WTC11 (cell line): ENCODE data around the gene IFNA5. TPM values are rescaled to one million over a fixed set of nuclear protein-coding genes. Genes with fewer than 3 reads are reported as not detected.

Experiments
- ATAC-seq: fragments of 200-7000 bp; cut with Tn5 transposase; 2 replicates; pipeline ENCODE4 v1.10.0; 2021; ENCODE audit warnings: mild to moderate bottlenecking, moderate library complexity
- CTCF ChIA-PET: fragments of 300-600 bp; sonication (Branson Sonifier 250); formaldehyde crosslinking; loops from one replicate; lab custom pipeline; 2021; ENCODE audit warnings: antibody characterized with exemption; lab: Charles Lee
- POLR2A ChIA-PET: fragments of 350-600 bp; sonication (Branson Sonifier 250); formaldehyde crosslinking; loops from one replicate; lab custom pipeline; 2021; ENCODE audit warnings: antibody characterized with exemption; lab: Charles Lee
- DNase-seq: peaks from one replicate; pipeline ENCODE4 v3.0.0; 2021; ENCODE audit warnings: low spot score
- H3K27ac Mint-ChIP-seq: 2 replicates; pipeline ENCODE4 v1.8.0; 2021; ENCODE audit warnings: mixed read lengths
- H3K27me3 Mint-ChIP-seq: 2 replicates; pipeline ENCODE4 v1.8.0; 2021; ENCODE audit warnings: low read depth, mild to moderate bottlenecking, moderate library complexity, mixed read lengths
- H3K36me3 Mint-ChIP-seq: 2 replicates; pipeline ENCODE4 v1.8.0; 2021; ENCODE audit warnings: mixed read lengths
- H3K4me1 Mint-ChIP-seq: 2 replicates; pipeline ENCODE4 v1.8.0; 2022; ENCODE audit warnings: mixed read lengths
- H3K4me3 Mint-ChIP-seq: 2 replicates; pipeline ENCODE4 v1.8.0; 2021; ENCODE audit warnings: mild to moderate bottlenecking, moderate library complexity, mixed read lengths
- H3K9me3 Mint-ChIP-seq: 2 replicates; pipeline ENCODE4 v1.8.0; 2021; ENCODE audit warnings: mixed read lengths
- ATF1 ChIP-seq: sonication (generic); formaldehyde crosslinking; IDR thresholded peaks from 2 replicates; pipeline ENCODE4 v1.8.1; 2023; ENCODE audit warnings: mild to moderate bottlenecking, moderate library complexity, missing genetic modification reagents
- CBFB ChIP-seq: sonication (generic); formaldehyde crosslinking; IDR thresholded peaks from 2 replicates; pipeline ENCODE4 v1.8.1; 2022; ENCODE audit warnings: mild to moderate bottlenecking, low read depth, missing genetic modification reagents
- ETV6 ChIP-seq: sonication (generic); formaldehyde crosslinking; IDR thresholded peaks from 2 replicates; pipeline ENCODE4 v1.8.1; 2022; ENCODE audit warnings: mild to moderate bottlenecking, missing genetic modification reagents
- IRF2 ChIP-seq: sonication (generic); formaldehyde crosslinking; IDR thresholded peaks from 2 replicates; pipeline ENCODE4 v1.8.0; 2022; ENCODE audit warnings: low read depth, missing genetic modification reagents, borderline replicate concordance
- NFATC4 ChIP-seq: fragments of 250-450 bp; sonication (Bioruptor Pico); IDR thresholded peaks from 2 replicates; pipeline ENCODE4 v1.9.0; 2021; ENCODE audit warnings: mild to moderate bottlenecking
- NFE2L1 ChIP-seq: sonication (generic); formaldehyde crosslinking; IDR thresholded peaks from 2 replicates; pipeline ENCODE4 v1.8.1; 2023; ENCODE audit warnings: missing genetic modification reagents
- PRRX2 ChIP-seq: fragments of 250-450 bp; sonication (Bioruptor Pico); IDR thresholded peaks from 2 replicates; pipeline ENCODE4 v1.8.0; 2021; ENCODE audit warnings: mild to moderate bottlenecking
- TP53 ChIP-seq: sonication (generic); formaldehyde crosslinking; IDR thresholded peaks from 2 replicates; pipeline ENCODE4 v1.8.1; 2023; ENCODE audit warnings: mild to moderate bottlenecking, missing genetic modification reagents
- ZNF121 ChIP-seq: sonication (generic); formaldehyde crosslinking; IDR thresholded peaks from 2 replicates; pipeline ENCODE4 v1.8.0; 2023; ENCODE audit warnings: missing genetic modification reagents
- ZNF219 ChIP-seq: sonication (generic); formaldehyde crosslinking; IDR thresholded peaks from 2 replicates; pipeline ENCODE4 v1.8.0; 2023; ENCODE audit warnings: missing genetic modification reagents, mild to moderate bottlenecking, borderline replicate concordance
- ZNF423 ChIP-seq: fragments of 250-450 bp; sonication (Bioruptor Pico); IDR thresholded peaks from 2 replicates; pipeline ENCODE4 v2.1.2; 2022; ENCODE audit warnings: mild to moderate bottlenecking, moderate library complexity
- total RNA-seq: library from RNA; stranded (reverse); gene quantifications from 3 replicates; pipeline ENCODE4 v1.2.3, GENCODE V29; 2021
- TF ChIP-seq, protein P1 (sequence below): sonication (generic); formaldehyde crosslinking; IDR thresholded peaks from 2 replicates; pipeline ENCODE4 v1.8.1; 2023; ENCODE audit warnings: mild to moderate bottlenecking, missing genetic modification reagents, moderate library complexity
- TF ChIP-seq, protein P2 (sequence below): fragments of 250-450 bp; sonication (Bioruptor Pico); IDR thresholded peaks from 2 replicates; pipeline ENCODE4 v1.9.0; 2021; ENCODE audit warnings: mild to moderate bottlenecking
- TF ChIP-seq, protein P3 (sequence below): sonication (generic); formaldehyde crosslinking; IDR thresholded peaks from 2 replicates; pipeline ENCODE4 v1.8.1; 2023; ENCODE audit warnings: mild to moderate bottlenecking, missing genetic modification reagents, moderate library complexity
- TF ChIP-seq, protein P4 (sequence below): fragments of 250-450 bp; sonication (Bioruptor Pico); conservative IDR thresholded peaks from 2 replicates; pipeline ENCODE4 v1.9.0; 2021; ENCODE audit warnings: mild to moderate bottlenecking
- TF ChIP-seq, protein P5 (sequence below): fragments of 250-450 bp; sonication (Bioruptor Pico); IDR thresholded peaks from 2 replicates; pipeline ENCODE4 v1.9.0; 2021; ENCODE audit warnings: mild to moderate bottlenecking
- TF ChIP-seq, protein P6 (sequence below): fragments of 250-450 bp; sonication (Bioruptor Pico); IDR thresholded peaks from 2 replicates; pipeline ENCODE4 v1.8.0; 2021; ENCODE audit warnings: mild to moderate bottlenecking
- TF ChIP-seq, protein P7 (sequence below): sonication (generic); formaldehyde crosslinking; IDR thresholded peaks from 2 replicates; pipeline ENCODE4 v1.8.1; 2022; ENCODE audit warnings: mild to moderate bottlenecking, missing genetic modification reagents, moderate library complexity, borderline replicate concordance
- TF ChIP-seq, protein P8 (sequence below): sonication (generic); formaldehyde crosslinking; IDR thresholded peaks from 2 replicates; pipeline ENCODE4 v1.8.0; 2023; ENCODE audit warnings: mild to moderate bottlenecking, missing genetic modification reagents

Gene IFNA5
- total RNA-seq, 1 experiment from 2014 or later, result not detected

DNA sequence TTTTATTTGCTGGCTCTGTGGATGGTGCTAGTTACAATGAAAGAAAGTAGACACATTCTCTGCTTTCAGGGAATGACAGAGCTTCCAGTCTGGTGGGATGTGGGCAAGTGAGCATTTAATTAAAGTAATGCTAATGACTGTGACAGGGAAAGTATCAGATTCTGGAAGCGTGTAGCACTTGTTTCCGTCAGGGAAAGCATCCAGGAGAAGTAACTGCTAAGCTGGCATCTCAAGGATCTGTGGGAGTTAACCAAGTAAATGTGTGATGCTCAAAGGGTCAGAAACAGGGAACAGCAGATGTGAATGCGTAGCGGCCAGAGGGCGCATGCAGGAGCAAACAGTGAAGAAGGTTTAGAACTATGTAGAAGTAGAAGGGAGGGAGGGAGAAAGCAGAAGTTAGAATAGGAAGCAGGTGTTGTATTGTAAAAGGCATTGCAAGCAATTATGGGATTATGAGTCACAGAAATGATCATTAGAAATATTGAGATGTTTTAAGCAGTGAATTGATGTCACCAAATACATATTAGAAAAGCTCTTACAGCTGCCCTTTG, 17.9 kb upstream of the IFNA5 start (continued):
- TF ChIP-seq ZNF121 (CRISPR knock-in tag) (no peak), NFATC4 (CRISPR knock-in tag) (no peak), CBFB (CRISPR knock-in tag) (no peak), NFE2L1 (no peak), ZNF423 (CRISPR knock-in tag) (no peak), TP53 (CRISPR knock-in tag) (no peak)
- TF ChIP-seq, protein P1, sequence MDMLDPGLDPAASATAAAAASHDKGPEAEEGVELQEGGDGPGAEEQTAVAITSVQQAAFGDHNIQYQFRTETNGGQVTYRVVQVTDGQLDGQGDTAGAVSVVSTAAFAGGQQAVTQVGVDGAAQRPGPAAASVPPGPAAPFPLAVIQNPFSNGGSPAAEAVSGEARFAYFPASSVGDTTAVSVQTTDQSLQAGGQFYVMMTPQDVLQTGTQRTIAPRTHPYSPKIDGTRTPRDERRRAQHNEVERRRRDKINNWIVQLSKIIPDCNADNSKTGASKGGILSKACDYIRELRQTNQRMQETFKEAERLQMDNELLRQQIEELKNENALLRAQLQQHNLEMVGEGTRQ (CRISPR knock-in tag), result no peak
- TF ChIP-seq, protein P2, sequence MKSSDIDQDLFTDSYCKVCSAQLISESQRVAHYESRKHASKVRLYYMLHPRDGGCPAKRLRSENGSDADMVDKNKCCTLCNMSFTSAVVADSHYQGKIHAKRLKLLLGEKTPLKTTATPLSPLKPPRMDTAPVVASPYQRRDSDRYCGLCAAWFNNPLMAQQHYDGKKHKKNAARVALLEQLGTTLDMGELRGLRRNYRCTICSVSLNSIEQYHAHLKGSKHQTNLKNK (CRISPR knock-in tag), result no peak
- TF ChIP-seq, protein P3, sequence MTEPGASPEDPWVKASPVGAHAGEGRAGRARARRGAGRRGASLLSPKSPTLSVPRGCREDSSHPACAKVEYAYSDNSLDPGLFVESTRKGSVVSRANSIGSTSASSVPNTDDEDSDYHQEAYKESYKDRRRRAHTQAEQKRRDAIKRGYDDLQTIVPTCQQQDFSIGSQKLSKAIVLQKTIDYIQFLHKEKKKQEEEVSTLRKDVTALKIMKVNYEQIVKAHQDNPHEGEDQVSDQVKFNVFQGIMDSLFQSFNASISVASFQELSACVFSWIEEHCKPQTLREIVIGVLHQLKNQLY (CRISPR knock-in tag), result no peak
- TF ChIP-seq, protein P4, sequence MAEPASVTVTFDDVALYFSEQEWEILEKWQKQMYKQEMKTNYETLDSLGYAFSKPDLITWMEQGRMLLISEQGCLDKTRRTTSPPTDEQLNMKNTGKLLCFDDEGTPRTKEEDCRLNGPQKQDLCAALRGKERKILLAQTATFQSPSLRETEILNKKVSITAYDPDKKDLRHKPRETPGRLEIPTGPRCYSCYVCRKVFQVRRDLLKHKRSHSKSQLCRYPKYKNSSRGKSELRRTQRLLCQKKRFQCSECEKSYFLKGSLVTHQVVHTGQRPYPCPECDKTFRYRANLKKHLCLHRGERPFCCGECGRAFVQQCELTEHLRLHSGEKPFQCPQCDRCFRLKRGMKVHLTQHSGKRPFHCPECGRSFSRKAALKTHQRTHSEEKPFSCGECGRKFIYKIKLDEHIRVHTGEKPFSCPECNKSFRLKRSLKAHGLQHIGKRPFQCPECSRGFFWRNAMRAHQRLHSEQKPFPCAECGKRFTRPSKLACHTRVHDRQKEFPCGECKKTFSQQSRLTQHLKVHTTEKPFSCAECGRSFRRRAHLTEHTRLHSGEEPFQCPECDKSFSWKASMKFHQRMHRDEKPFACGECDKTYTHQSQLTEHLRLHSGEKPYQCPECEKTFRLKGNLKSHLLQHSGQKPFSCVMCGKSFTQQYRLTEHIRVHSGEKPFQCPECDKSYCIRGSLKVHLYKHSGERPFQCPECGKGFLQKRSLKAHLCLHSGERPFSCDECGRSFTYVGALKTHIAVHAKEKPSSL, result no peak
- TF ChIP-seq, protein P5, sequence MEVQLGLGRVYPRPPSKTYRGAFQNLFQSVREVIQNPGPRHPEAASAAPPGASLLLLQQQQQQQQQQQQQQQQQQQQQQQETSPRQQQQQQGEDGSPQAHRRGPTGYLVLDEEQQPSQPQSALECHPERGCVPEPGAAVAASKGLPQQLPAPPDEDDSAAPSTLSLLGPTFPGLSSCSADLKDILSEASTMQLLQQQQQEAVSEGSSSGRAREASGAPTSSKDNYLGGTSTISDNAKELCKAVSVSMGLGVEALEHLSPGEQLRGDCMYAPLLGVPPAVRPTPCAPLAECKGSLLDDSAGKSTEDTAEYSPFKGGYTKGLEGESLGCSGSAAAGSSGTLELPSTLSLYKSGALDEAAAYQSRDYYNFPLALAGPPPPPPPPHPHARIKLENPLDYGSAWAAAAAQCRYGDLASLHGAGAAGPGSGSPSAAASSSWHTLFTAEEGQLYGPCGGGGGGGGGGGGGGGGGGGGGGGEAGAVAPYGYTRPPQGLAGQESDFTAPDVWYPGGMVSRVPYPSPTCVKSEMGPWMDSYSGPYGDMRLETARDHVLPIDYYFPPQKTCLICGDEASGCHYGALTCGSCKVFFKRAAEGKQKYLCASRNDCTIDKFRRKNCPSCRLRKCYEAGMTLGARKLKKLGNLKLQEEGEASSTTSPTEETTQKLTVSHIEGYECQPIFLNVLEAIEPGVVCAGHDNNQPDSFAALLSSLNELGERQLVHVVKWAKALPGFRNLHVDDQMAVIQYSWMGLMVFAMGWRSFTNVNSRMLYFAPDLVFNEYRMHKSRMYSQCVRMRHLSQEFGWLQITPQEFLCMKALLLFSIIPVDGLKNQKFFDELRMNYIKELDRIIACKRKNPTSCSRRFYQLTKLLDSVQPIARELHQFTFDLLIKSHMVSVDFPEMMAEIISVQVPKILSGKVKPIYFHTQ (CRISPR knock-in tag), result no peak

DNA sequence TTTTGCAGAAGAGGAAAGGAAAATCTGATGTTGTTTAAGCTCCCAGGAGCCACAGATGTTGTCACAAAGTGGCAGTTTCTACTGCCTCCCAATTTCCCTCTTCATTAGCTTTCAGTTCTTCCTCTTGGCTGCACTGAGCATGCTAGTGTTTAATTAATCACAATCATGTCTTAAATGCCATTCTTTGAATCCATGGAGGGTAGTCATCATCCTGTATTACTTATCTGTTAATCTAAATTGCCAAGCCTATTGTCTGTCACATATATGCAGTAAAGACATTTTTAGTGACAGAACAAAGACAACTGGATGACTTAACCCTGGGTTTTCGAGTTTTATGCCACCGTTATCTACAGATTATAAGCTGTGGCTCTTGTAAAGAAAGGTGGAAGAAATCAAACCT, 15.4 kb upstream of the IFNA5 start:
- POLR2A ChIA-PET, result no interaction called here
- Mint-ChIP-seq H3K4me3 (no peak overlapping the region), H3K36me3 (no peaks in the 10 kb centered on the region), H3K27ac (no peak overlapping the region), H3K9me3 (no peaks in the 10 kb centered on the region), H3K4me1 (peaks cover 4% of the 10 kb centered on the region), H3K27me3 (peaks cover 8% of the 10 kb centered on the region)
- no peak for ATAC-seq
- DNase-seq, result no peak
- TF ChIP-seq CBFB (CRISPR knock-in tag) (no peak), PRRX2 (no peak), IRF2 (CRISPR knock-in tag) (no peak), ATF1 (no peak), ETV6 (CRISPR knock-in tag) (no peak), ZNF219 (CRISPR knock-in tag) (no peak)
- TF ChIP-seq, protein P6, sequence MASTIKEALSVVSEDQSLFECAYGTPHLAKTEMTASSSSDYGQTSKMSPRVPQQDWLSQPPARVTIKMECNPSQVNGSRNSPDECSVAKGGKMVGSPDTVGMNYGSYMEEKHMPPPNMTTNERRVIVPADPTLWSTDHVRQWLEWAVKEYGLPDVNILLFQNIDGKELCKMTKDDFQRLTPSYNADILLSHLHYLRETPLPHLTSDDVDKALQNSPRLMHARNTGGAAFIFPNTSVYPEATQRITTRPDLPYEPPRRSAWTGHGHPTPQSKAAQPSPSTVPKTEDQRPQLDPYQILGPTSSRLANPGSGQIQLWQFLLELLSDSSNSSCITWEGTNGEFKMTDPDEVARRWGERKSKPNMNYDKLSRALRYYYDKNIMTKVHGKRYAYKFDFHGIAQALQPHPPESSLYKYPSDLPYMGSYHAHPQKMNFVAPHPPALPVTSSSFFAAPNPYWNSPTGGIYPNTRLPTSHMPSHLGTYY (CRISPR knock-in tag), result no peak
- TF ChIP-seq, protein P7, sequence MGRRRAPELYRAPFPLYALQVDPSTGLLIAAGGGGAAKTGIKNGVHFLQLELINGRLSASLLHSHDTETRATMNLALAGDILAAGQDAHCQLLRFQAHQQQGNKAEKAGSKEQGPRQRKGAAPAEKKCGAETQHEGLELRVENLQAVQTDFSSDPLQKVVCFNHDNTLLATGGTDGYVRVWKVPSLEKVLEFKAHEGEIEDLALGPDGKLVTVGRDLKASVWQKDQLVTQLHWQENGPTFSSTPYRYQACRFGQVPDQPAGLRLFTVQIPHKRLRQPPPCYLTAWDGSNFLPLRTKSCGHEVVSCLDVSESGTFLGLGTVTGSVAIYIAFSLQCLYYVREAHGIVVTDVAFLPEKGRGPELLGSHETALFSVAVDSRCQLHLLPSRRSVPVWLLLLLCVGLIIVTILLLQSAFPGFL (CRISPR knock-in tag), result no peak
- TF ChIP-seq, protein P8, sequence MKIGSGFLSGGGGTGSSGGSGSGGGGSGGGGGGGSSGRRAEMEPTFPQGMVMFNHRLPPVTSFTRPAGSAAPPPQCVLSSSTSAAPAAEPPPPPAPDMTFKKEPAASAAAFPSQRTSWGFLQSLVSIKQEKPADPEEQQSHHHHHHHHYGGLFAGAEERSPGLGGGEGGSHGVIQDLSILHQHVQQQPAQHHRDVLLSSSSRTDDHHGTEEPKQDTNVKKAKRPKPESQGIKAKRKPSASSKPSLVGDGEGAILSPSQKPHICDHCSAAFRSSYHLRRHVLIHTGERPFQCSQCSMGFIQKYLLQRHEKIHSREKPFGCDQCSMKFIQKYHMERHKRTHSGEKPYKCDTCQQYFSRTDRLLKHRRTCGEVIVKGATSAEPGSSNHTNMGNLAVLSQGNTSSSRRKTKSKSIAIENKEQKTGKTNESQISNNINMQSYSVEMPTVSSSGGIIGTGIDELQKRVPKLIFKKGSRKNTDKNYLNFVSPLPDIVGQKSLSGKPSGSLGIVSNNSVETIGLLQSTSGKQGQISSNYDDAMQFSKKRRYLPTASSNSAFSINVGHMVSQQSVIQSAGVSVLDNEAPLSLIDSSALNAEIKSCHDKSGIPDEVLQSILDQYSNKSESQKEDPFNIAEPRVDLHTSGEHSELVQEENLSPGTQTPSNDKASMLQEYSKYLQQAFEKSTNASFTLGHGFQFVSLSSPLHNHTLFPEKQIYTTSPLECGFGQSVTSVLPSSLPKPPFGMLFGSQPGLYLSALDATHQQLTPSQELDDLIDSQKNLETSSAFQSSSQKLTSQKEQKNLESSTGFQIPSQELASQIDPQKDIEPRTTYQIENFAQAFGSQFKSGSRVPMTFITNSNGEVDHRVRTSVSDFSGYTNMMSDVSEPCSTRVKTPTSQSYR, result no peak
- TF ChIP-seq, protein P5 (CRISPR knock-in tag), result no peak
- CTCF ChIA-PET, result interaction anchor here (1.4 kb wide), 1 partner anchor 114 kb away, joined by 6 read pairs; no protein-coding TSS in a partner anchor
